ENCODE data around the gene WSCD1.

GRCh38 chr17:6088141-6088540, 18.0 kb downstream of the WSCD1 start:
- TF ChIP-seq LEF1 (IDR thresholded peaks at IDR 0.05; ENCODE audit: borderline replicate concordance) (no peak), ARNT (IDR thresholded peaks at IDR 0.05) (no peak), FOXM1 (IDR thresholded peaks at IDR 0.05; ENCODE audit: borderline replicate concordance) (no peak), PKNOX1 (IDR thresholded peaks at IDR 0.05) (no peak), CTBP1 (IDR thresholded peaks at IDR 0.05; ENCODE audit: borderline replicate concordance) (no peak), SUZ12 (IDR thresholded peaks at IDR 0.05) (no peak), BHLHE40 (IDR thresholded peaks at IDR 0.05; ENCODE audit: borderline replicate concordance) (no peak), TARDBP (IDR thresholded peaks at IDR 0.05) (no peak), HDGF (IDR thresholded peaks at IDR 0.05; ENCODE audit: borderline replicate concordance) (no peak), ZNF384 (IDR thresholded peaks at IDR 0.05) (no peak), NFRKB (IDR thresholded peaks at IDR 0.05) (no peak), ELF4 (IDR thresholded peaks at IDR 0.05) (no peak)
